Tibial nerve (tissue), 4 donors: ENCODE measurements around the gene KMT2E. TPM values are rescaled to one million over a fixed set of nuclear protein-coding genes. Genes with fewer than 3 reads are reported as not detected.
A peak's percentile ranks its signal among the peaks of the same experiment; 100 is the strongest.

Experiments used
- DNase-seq, 2 donors: peaks; one replicate each; pipeline ENCODE4 v3.0.0-alpha.2; 2019; ENCODE audit warnings: low spot score in 2 of 2
- H3K27ac ChIP-seq, 4 donors: fragments of 200-600 bp; sonication (generic) in 3 of 4; one replicate each; pipeline ENCODE4 v1.5.1; 2017 to 2019; ENCODE audit warnings: mild to moderate bottlenecking in 1 of 4
- H3K27me3 ChIP-seq, 2 donors: fragments of 200-600 bp; sonication (generic) in 1 of 2; one replicate each; pipeline versions ENCODE4 v1.5.1 to v1.6.0; 2017 to 2019
- H3K36me3 ChIP-seq, 3 donors: fragments of 200-600 bp; sonication (generic); one replicate each; pipeline ENCODE4 v1.5.1; 2018 to 2019
- H3K4me1 ChIP-seq, 4 donors: fragments of 200-600 bp; sonication (generic) in 3 of 4; one replicate each; pipeline ENCODE4 v1.5.1; 2017 to 2019
- H3K4me3 ChIP-seq, 4 donors: fragments of 200-600 bp; sonication (generic) in 3 of 4; one replicate each; pipeline ENCODE4 v1.5.1; 2017 to 2019; ENCODE audit warnings: mild to moderate bottlenecking in 1 of 4, moderate library complexity in 1 of 4
- H3K9me3 ChIP-seq, 4 donors: fragments of 200-600 bp; sonication (generic) in 3 of 4; one replicate each; pipeline ENCODE4 v1.5.1; 2017 to 2019
- EP300 ChIP-seq, 2 donors: sonication (generic); formaldehyde crosslinking; IDR thresholded peaks; one replicate each; pipeline ENCODE4 v1.6.1; 2017; ENCODE audit warnings: antibody characterized with exemption in 2 of 2, mild to moderate bottlenecking in 1 of 2
- POLR2A ChIP-seq, 2 donors: fragments of 450-650 bp; IDR thresholded peaks; one replicate each; pipeline ENCODE4 v1.6.1; 2017; ENCODE audit warnings: antibody characterized with exemption in 2 of 2, mild to moderate bottlenecking in 2 of 2, moderate library complexity in 2 of 2
- WGBS, 2 donors: methylation state at CpG; one replicate each; pipeline ENCODE4 v1.1.5; 2018; 5-methylcytosine and 5-hydroxymethylcytosine counted together
- total RNA-seq, 4 donors: library from RNA; depleted of rRNA; stranded (reverse); fragments of >200 nt; gene quantifications; one replicate each; pipeline ENCODE4 v1.1.0, GENCODE V29; 2016
- TF ChIP-seq, protein P1 (sequence below), 5 experiments: fragments of 200-600 bp in 3 of 5; fragments of 450-650 bp in 2 of 5; sonication (generic) in 3 of 5; IDR thresholded peaks; one replicate each; pipeline ENCODE4 v1.5.1; 2016 to 2019; ENCODE audit warnings: antibody characterized with exemption in 5 of 5, mild to moderate bottlenecking in 3 of 5, moderate library complexity in 2 of 5

The KMT2E gene
- total RNA-seq, 4 donors from 2014 or later, result 91.4 to 141 (median 132) TPM

GRCh38 chr7:105096306-105096705, 82.3 kb downstream of the KMT2E start:
- WGBS, 2 donors, result 88 to 95% methylated on average over 3 of the region's 3 CpGs
- DNase-seq, result no peak
- TF ChIP-seq POLR2A (IDR thresholded peaks at IDR 0.05) (no peak), EP300 (IDR thresholded peaks at IDR 0.05) (no peak)
- TF ChIP-seq, protein P1, sequence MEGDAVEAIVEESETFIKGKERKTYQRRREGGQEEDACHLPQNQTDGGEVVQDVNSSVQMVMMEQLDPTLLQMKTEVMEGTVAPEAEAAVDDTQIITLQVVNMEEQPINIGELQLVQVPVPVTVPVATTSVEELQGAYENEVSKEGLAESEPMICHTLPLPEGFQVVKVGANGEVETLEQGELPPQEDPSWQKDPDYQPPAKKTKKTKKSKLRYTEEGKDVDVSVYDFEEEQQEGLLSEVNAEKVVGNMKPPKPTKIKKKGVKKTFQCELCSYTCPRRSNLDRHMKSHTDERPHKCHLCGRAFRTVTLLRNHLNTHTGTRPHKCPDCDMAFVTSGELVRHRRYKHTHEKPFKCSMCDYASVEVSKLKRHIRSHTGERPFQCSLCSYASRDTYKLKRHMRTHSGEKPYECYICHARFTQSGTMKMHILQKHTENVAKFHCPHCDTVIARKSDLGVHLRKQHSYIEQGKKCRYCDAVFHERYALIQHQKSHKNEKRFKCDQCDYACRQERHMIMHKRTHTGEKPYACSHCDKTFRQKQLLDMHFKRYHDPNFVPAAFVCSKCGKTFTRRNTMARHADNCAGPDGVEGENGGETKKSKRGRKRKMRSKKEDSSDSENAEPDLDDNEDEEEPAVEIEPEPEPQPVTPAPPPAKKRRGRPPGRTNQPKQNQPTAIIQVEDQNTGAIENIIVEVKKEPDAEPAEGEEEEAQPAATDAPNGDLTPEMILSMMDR (IDR thresholded peaks at IDR 0.05), result no peak
- H3K27ac ChIP-seq, result no peak overlapping the region
- no peaks in the 10 kb centered on the region for H3K9me3 ChIP-seq
- H3K27me3 ChIP-seq, result no peaks in the 10 kb centered on the region
- no peak overlapping the region for H3K4me3 ChIP-seq
- peaks cover 0 to 42% (median 5%) of the 10 kb centered on the region in 3 donors for H3K36me3 ChIP-seq
- H3K4me1 ChIP-seq, result peaks cover 0 to 17% (median 0%) of the 10 kb centered on the region in 4 donors

GRCh38 chr7:105097619-105098018, 83.6 kb downstream of the KMT2E start:
- DNase-seq, result no peak
- WGBS, 2 donors, result 59 to 61% methylated on average over 7 of the region's 7 CpGs
- no peak overlapping the region for H3K4me3 ChIP-seq
- peaks cover 0 to 32% (median under 1%) of the 10 kb centered on the region in 3 donors for H3K36me3 ChIP-seq
- TF ChIP-seq EP300 (IDR thresholded peaks at IDR 0.05), result no peak
- no peaks in the 10 kb centered on the region for H3K9me3 ChIP-seq
- H3K27ac ChIP-seq, result peak overlapping the region in 1 of 4 donors; percentile 46
- no peaks in the 10 kb centered on the region for H3K27me3 ChIP-seq
- peaks cover 0 to 30% (median 5%) of the 10 kb centered on the region in 4 donors for H3K4me1 ChIP-seq

GRCh38 chr7:105098863-105099515, 85.0 kb downstream of the KMT2E start:
- no peak overlapping the region for H3K27ac ChIP-seq
- no peak overlapping the region for H3K4me3 ChIP-seq
- no peak for DNase-seq
- WGBS, 2 donors, result 72 to 73% methylated on average over 2 of the region's 2 CpGs
- H3K4me1 ChIP-seq, result peaks cover 0 to 39% (median 7%) of the 10 kb centered on the region in 4 donors
- no peaks in the 10 kb centered on the region for H3K27me3 ChIP-seq
- TF ChIP-seq EP300 (IDR thresholded peaks at IDR 0.05) (no peak), POLR2A (IDR thresholded peaks at IDR 0.05) (no peak)
- TF ChIP-seq, protein P1 (IDR thresholded peaks at IDR 0.05), result no peak
- H3K36me3 ChIP-seq, result peaks cover 0 to 32% (median 0%) of the 10 kb centered on the region in 3 donors
- H3K9me3 ChIP-seq, result no peaks in the 10 kb centered on the region

GRCh38 chr7:105101864-105102263, 87.9 kb downstream of the KMT2E start:
- no peak for DNase-seq
- Histone ChIP-seq H3K27me3 (no peaks in the 10 kb centered on the region), H3K36me3 (peaks cover 0 to 50% (median 16%) of the 10 kb centered on the region in 3 donors), H3K27ac (peak overlapping the region in 2 of 4 donors; percentile 38 to 61), H3K9me3 (no peaks in the 10 kb centered on the region), H3K4me3 (no peak overlapping the region), H3K4me1 (peaks cover 0 to 39% (median 7%) of the 10 kb centered on the region in 4 donors)
- WGBS, 2 donors, result 33 to 43% methylated on average over 4 of the region's 4 CpGs
- TF ChIP-seq EP300 (IDR thresholded peaks at IDR 0.05) (no peak), POLR2A (IDR thresholded peaks at IDR 0.05) (no peak)
- TF ChIP-seq, protein P1 (IDR thresholded peaks at IDR 0.05), result no peak

DNA sequence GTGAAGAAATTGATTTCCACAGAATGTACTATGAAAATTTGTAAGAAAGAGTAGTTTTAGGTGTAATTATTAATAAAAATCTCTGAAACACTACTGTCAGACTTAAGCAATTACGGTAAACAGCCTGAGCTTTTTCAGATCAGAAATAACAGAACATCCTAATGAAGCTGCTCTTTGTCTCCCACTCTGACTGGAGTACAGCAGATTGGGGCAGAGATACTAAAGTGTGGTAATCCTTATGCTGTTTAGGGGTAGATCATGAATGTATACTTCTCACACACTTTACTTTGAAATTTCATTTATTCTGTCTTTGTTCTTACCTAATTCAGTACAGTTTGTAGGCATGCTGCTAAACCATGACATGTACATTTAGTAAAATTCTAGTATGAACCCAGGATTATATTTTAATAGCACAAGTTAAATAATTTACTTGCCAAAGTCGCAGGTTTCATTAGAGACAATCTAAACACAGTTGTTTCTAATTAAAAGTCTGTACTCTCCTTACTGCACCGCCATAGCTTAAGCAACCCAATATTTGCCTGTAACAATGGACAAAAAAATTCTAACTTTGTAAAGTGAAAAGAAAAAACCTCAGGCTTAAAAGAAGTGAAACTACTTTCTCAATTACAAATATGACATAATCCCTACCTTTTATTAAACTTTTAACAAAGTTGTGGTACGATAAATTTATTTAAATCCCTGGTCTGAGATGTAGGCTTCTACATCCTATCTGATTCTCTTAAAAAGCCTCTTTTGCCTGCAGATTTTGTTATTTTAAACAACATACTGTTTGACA, 88.8 kb downstream of the KMT2E start:
- Histone ChIP-seq H3K27ac (peak overlapping the region in 2 of 4 donors; percentile 38 to 61), H3K4me1 (peaks cover 0 to 38% (median 7%) of the 10 kb centered on the region in 4 donors), H3K27me3 (no peaks in the 10 kb centered on the region), H3K4me3 (no peak overlapping the region), H3K9me3 (no peaks in the 10 kb centered on the region), H3K36me3 (peaks cover 0 to 50% (median 16%) of the 10 kb centered on the region in 3 donors)
- no peak for DNase-seq
- TF ChIP-seq, protein P1 (IDR thresholded peaks at IDR 0.05), result no peak
- TF ChIP-seq POLR2A (IDR thresholded peaks at IDR 0.05) (no peak), EP300 (IDR thresholded peaks at IDR 0.05) (no peak)
- WGBS, 2 donors, result 56 to 64% methylated on average over 4 of the region's 4 CpGs
